Erythroblast (primary cell): ENCODE data around the gene IFITM5.

ENCODE experiments used
- GATA1 ChIP-seq: IDR thresholded peaks from 2 replicates; pipeline ENCODE4 v1.6.1; 2011; ENCODE audit warnings: low read depth, mild to moderate bottlenecking, control low read depth, low read length, moderate library complexity
- POLR2A ChIP-seq: IDR thresholded peaks from 2 replicates; pipeline ENCODE4 v1.6.1; 2011; ENCODE audit warnings: mild to moderate bottlenecking, low read length

DNA sequence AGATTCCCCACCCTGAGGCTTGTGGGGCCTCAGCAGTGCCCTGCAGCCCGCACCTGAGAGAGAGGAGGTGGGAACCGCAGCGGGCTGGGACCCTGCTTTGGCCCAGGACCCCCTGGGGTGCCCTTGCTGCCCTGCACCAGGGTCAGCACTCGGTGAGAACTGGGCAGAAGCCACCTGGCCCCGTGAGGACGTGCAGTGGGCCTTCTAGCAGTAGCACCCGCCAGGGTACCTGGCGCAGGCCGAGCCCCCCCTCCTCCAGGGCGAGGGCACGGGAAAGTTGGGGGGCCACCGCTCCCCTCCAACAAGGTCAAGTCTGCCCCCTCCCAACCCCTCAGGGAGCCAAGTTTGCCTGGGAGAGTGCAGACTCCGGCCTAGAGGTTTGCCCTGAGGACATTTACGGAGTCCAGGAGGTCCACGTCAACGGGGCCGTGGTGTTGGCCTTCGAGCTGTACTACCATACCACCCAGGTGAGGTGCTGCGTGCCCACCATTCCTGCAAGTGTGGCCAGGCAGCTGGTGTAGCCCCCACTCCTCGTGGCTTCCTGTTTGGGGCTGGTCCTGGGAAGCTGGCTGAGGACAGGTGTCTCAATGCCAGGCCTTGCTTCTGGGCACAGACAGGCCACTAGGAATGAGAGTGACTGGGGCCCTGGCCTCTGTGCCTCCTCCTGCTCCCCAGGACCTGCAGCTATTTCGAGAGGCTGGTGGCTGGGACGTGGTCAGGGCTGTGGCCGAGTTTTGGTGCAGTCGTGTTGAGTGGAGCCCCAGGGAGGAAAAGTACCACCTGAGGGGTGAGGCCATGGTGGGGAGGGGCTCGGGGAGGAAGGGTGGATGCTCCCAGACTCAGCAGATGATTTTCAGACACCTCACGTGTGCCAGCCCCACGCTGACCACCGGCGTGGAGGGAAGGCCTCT, 6.9 kb downstream of the IFITM5 start:
- TF ChIP-seq POLR2A = no peak
- TF ChIP-seq GATA1 = no peak
